HG03095 (cell line): ENCODE measurements around the gene OSTN.
"Not testable (repeated sequence)": the region's sequence is repeated elsewhere in the genome, so short reads cannot be mapped to it uniquely, and the experiment has no call there.

Experiments used
- ATAC-seq: cut with Tn5 transposase; IDR thresholded peaks from one replicate; pipeline ENCODE4 v1.9.1; 2021; ENCODE audit warnings: moderate library complexity; ENCODE audit not compliant: unreplicated experiment

The OSTN gene

GRCh38 chr3:191198932-191199331 is at the start of gene OSTN:
OSTN (plus strand) TSS chr3:191199241; CDS start chr3:191212533, 13,292 bp downstream.
- ATAC-seq: no peak

GRCh38 chr3:191151653-191152052 is 47.4 kb upstream of the OSTN start:
- ATAC-seq: no peak

- ATAC-seq: no peak
These were observed 44.2 kb upstream of the OSTN start for GRCh38 chr3:191154827-191155226.

- ATAC-seq: no peak
These were observed 40.8 kb upstream of the OSTN start for GRCh38 chr3:191158247-191158646.

GRCh38 chr3:191158815-191159214 is 40.2 kb upstream of the OSTN start:
- ATAC-seq: no peak

GRCh38 chr3:191165802-191166201 is 33.2 kb upstream of the OSTN start:
- no peak for ATAC-seq

- no peak for ATAC-seq
These were observed 32.7 kb upstream of the OSTN start for GRCh38 chr3:191166368-191166767.

GRCh38 chr3:191169566-191169965 is 29.5 kb upstream of the OSTN start:
- no peak for ATAC-seq

- ATAC-seq: no peak
These were observed 28.9 kb upstream of the OSTN start for GRCh38 chr3:191170097-191170496.

GRCh38 chr3:191175102-191175501 is 23.9 kb upstream of the OSTN start:
- no peak for ATAC-seq

- ATAC-seq: no peak
These were observed 22.8 kb upstream of the OSTN start for GRCh38 chr3:191176038-191176785.

- ATAC-seq: not testable (repeated sequence)
These were observed 13.7 kb upstream of the OSTN start for GRCh38 chr3:191185382-191185781.

GRCh38 chr3:191188246-191188645 is 10.8 kb upstream of the OSTN start:
- not testable (repeated sequence) for ATAC-seq

- ATAC-seq: not testable (repeated sequence)
These were observed 6.8 kb upstream of the OSTN start for GRCh38 chr3:191192270-191192669.

GRCh38 chr3:191192941-191193340 is 6.1 kb upstream of the OSTN start:
- ATAC-seq: no peak

- no peak for ATAC-seq
These were observed 1.2 kb upstream of the OSTN start for GRCh38 chr3:191197761-191198306.

- no peak for ATAC-seq
These were observed 561 bp upstream of the OSTN start for GRCh38 chr3:191198480-191198879.

- ATAC-seq: no peak
These were observed 11.0 kb downstream of the OSTN start for GRCh38 chr3:191210032-191210431.

GRCh38 chr3:191216510-191216909 is 17.5 kb downstream of the OSTN start:
- ATAC-seq: no peak

- no peak for ATAC-seq
These were observed 18.3 kb downstream of the OSTN start for GRCh38 chr3:191217301-191217700.

GRCh38 chr3:191220908-191221307 is 21.9 kb downstream of the OSTN start:
- ATAC-seq: no peak

GRCh38 chr3:191221638-191222037 is 22.6 kb downstream of the OSTN start:
- no peak for ATAC-seq

- no peak for ATAC-seq
These were observed 28.5 kb downstream of the OSTN start for GRCh38 chr3:191227541-191227940.
